GM19239 (cell line): ENCODE measurements around the gene RGS2.
A peak's percentile ranks its signal among the peaks of the same experiment; 100 is the strongest.

Experiments used
- DNase-seq: peaks from one replicate; pipeline ENCODE4 v3.0.0; 2011; ENCODE audit warnings: low spot score; ENCODE audit not compliant: insufficient read length
- FAIRE-seq: peaks from 2 replicates; lab custom pipeline; 2011; peaks lifted over from hg19 to GRCh38; lab: Jason Lieb, UNC

The RGS2 gene

GRCh38 chr1:192821296-192821695 is 12.5 kb downstream of the RGS2 start:
- no peak for FAIRE-seq
- DNase-seq, result no peak

GRCh38 chr1:192824511-192824910 is 15.7 kb downstream of the RGS2 start:
- DNase-seq, result no peak
- FAIRE-seq, result no peak

- no peak for DNase-seq
- FAIRE-seq, result no peak
Observed at GRCh38 chr1:192826791-192827546, 18.1 kb downstream of the RGS2 start.

GRCh38 chr1:192830595-192831246 is 21.9 kb downstream of the RGS2 start:
- DNase-seq, result no peak

GRCh38 chr1:192831706-192832355 is 23.0 kb downstream of the RGS2 start:
- no peak for DNase-seq
- FAIRE-seq, result no peak

More at GRCh38 chr1:192830595-192831246, 21.9 kb downstream of the RGS2 start:
- FAIRE-seq, result no peak

- FAIRE-seq (no peak), DNase-seq (no peak)
Observed at GRCh38 chr1:192832492-192832891, 23.7 kb downstream of the RGS2 start.

GRCh38 chr1:192835116-192835515 is 26.3 kb downstream of the RGS2 start:
- no peak for DNase-seq
- FAIRE-seq, result no peak

- FAIRE-seq (peak; percentile 8), DNase-seq (no peak)
Observed at GRCh38 chr1:192839162-192840066, 30.6 kb downstream of the RGS2 start.

GRCh38 chr1:192844360-192844759 is 35.5 kb downstream of the RGS2 start:
- FAIRE-seq, result no peak

GRCh38 chr1:192846950-192847349 is 38.1 kb downstream of the RGS2 start:
- DNase-seq (no peak), FAIRE-seq (no peak)

More at GRCh38 chr1:192844360-192844759, 35.5 kb downstream of the RGS2 start:
- DNase-seq, result no peak

- FAIRE-seq (no peak), DNase-seq (no peak)
Observed at GRCh38 chr1:192849011-192849410, 40.2 kb downstream of the RGS2 start.

- DNase-seq (no peak), FAIRE-seq (no peak)
Observed at GRCh38 chr1:192849442-192849841, 40.6 kb downstream of the RGS2 start.

- no peak for FAIRE-seq
- DNase-seq, result no peak
Observed at GRCh38 chr1:192852001-192852947, 43.4 kb downstream of the RGS2 start.

GRCh38 chr1:192858456-192858855 is 49.6 kb downstream of the RGS2 start:
- FAIRE-seq, result no peak
- DNase-seq, result no peak

GRCh38 chr1:192859808-192860207 is 51.0 kb downstream of the RGS2 start:
- DNase-seq, result no peak
- FAIRE-seq, result no peak

GRCh38 chr1:192860478-192861185 is 51.8 kb downstream of the RGS2 start:
- DNase-seq, result no peak
- FAIRE-seq, result no peak

- no peak for DNase-seq
- FAIRE-seq, result no peak
Observed at GRCh38 chr1:192861860-192862259, 53.0 kb downstream of the RGS2 start.
